T-helper 2 cell treated with Interferon-gamma antibody and Interleukin-4, amounts not matched to agents 5 μg/mL and 100 μg/mL, for 36 hours (primary cell): ENCODE measurements around the gene CHD9NB.
"Not testable (repeated sequence)": the region's sequence is repeated elsewhere in the genome, so short reads cannot be mapped to it uniquely, and the experiment has no call there.

Experiments used
- DNase-seq: peaks from one replicate; pipeline ENCODE4 v3.0.0; 2021; ENCODE audit warnings: low spot score
- H3K27ac Mint-ChIP-seq: one replicate; pipeline ENCODE4 v1.8.0; 2021; ENCODE audit warnings: mild to moderate bottlenecking, mixed read lengths
- H3K27me3 Mint-ChIP-seq: one replicate; pipeline ENCODE4 v1.8.0; 2021; ENCODE audit warnings: low read depth, mixed read lengths
- H3K36me3 Mint-ChIP-seq: one replicate; pipeline ENCODE4 v1.8.0; 2021; ENCODE audit warnings: low read depth, mixed read lengths
- H3K4me1 Mint-ChIP-seq: one replicate; pipeline ENCODE4 v1.8.0; 2021; ENCODE audit warnings: low read depth, mixed read lengths
- H3K4me3 Mint-ChIP-seq: one replicate; pipeline ENCODE4 v1.8.0; 2022; ENCODE audit warnings: mild to moderate bottlenecking, moderate library complexity, mixed read lengths
- H3K9me3 Mint-ChIP-seq: one replicate; pipeline ENCODE4 v1.8.0; 2021; ENCODE audit warnings: mixed read lengths

The CHD9NB gene

GRCh38 chr16:53057658-53058057 lies 5.0 kb upstream of the CHD9NB start:
- Mint-ChIP-seq H3K27me3 (no peaks in the 10 kb centered on the region), H3K4me1 (peaks cover 42% of the 10 kb centered on the region), H3K27ac (no peak overlapping the region)

GRCh38 chr16:53056392-53056881 lies 3.7 kb upstream of the CHD9NB start:
- Mint-ChIP-seq H3K27ac (no peak overlapping the region), H3K9me3 (no peaks in the 10 kb centered on the region), H3K4me1 (peaks cover 36% of the 10 kb centered on the region), H3K36me3 (no peaks in the 10 kb centered on the region), H3K27me3 (no peaks in the 10 kb centered on the region), H3K4me3 (peak overlapping the region; percentile 45)
- no peak for DNase-seq

More at GRCh38 chr16:53057658-53058057, 5.0 kb upstream of the CHD9NB start:
- no peak for DNase-seq
- Mint-ChIP-seq H3K4me3 (no peak overlapping the region), H3K9me3 (no peaks in the 10 kb centered on the region), H3K36me3 (no peaks in the 10 kb centered on the region)

GRCh38 chr16:53055541-53056391 lies 3.1 kb upstream of the CHD9NB start:
- peaks cover 33% of the 10 kb centered on the region for H3K4me1 Mint-ChIP-seq
- no peaks in the 10 kb centered on the region for H3K9me3 Mint-ChIP-seq

GRCh38 chr16:53054670-53055485 lies 2.2 kb upstream of the CHD9NB start, which contains the start of gene CHD9:
CHD9 (plus strand) TSS chr16:53054991; CDS start chr16:53156090, 101,099 bp downstream.
- H3K4me1 Mint-ChIP-seq: peaks cover 33% of the 10 kb centered on the region
- peak within 1 kb of the TSS; percentile 88 for H3K27ac Mint-ChIP-seq

More at GRCh38 chr16:53055541-53056391, 3.1 kb upstream of the CHD9NB start:
- no peaks in the 10 kb centered on the region for H3K36me3 Mint-ChIP-seq
- DNase-seq: no peak
- H3K27ac Mint-ChIP-seq: peak overlapping the region; percentile 88
- no peaks in the 10 kb centered on the region for H3K27me3 Mint-ChIP-seq
- H3K4me3 Mint-ChIP-seq: peak overlapping the region; percentile 92

GRCh38 chr16:53053967-53054669 lies 1.4 kb upstream of the CHD9NB start:
- no peak for DNase-seq
- Mint-ChIP-seq H3K9me3 (no peaks in the 10 kb centered on the region), H3K27ac (peak overlapping the region; percentile 64), H3K4me3 (peak overlapping the region; percentile 92), H3K4me1 (peaks cover 33% of the 10 kb centered on the region), H3K36me3 (no peaks in the 10 kb centered on the region), H3K27me3 (no peaks in the 10 kb centered on the region)

More at GRCh38 chr16:53054670-53055485, 2.2 kb upstream of the CHD9NB start, which contains the start of gene CHD9:
- peak within 1 kb of the TSS; percentile 92 for H3K4me3 Mint-ChIP-seq
- no peaks in the 10 kb centered on the region for H3K27me3 Mint-ChIP-seq
- H3K36me3 Mint-ChIP-seq: no peaks in the 10 kb centered on the region
- H3K9me3 Mint-ChIP-seq: no peaks in the 10 kb centered on the region
- DNase-seq: peak; percentile 80

- H3K9me3 Mint-ChIP-seq, H3K36me3 Mint-ChIP-seq, H3K27ac Mint-ChIP-seq, H3K27me3 Mint-ChIP-seq, H3K4me3 Mint-ChIP-seq, DNase-seq: not testable (repeated sequence)
- H3K4me1 Mint-ChIP-seq: peaks cover 17% of the 10 kb centered on the region
Measured at GRCh38 chr16:53051255-53051654, 1.4 kb downstream of the CHD9NB start.

- DNase-seq: no peak
- Mint-ChIP-seq H3K9me3 (no peaks in the 10 kb centered on the region), H3K27me3 (no peaks in the 10 kb centered on the region), H3K36me3 (no peaks in the 10 kb centered on the region), H3K4me1 (peaks cover 6% of the 10 kb centered on the region), H3K4me3 (no peak overlapping the region), H3K27ac (no peak overlapping the region)
Measured at GRCh38 chr16:53048139-53048915, 4.4 kb downstream of the CHD9NB start.

- not testable (repeated sequence) for H3K27me3 Mint-ChIP-seq, H3K27ac Mint-ChIP-seq, H3K4me1 Mint-ChIP-seq, H3K9me3 Mint-ChIP-seq, H3K36me3 Mint-ChIP-seq, DNase-seq, H3K4me3 Mint-ChIP-seq
Measured at GRCh38 chr16:53047515-53047914, 5.2 kb downstream of the CHD9NB start.

GRCh38 chr16:53045341-53046220 lies 7.1 kb downstream of the CHD9NB start:
- no peaks in the 10 kb centered on the region for H3K4me1 Mint-ChIP-seq
- no peak overlapping the region for H3K27ac Mint-ChIP-seq
- no peaks in the 10 kb centered on the region for H3K36me3 Mint-ChIP-seq
- peaks cover 7% of the 10 kb centered on the region for H3K27me3 Mint-ChIP-seq
- no peaks in the 10 kb centered on the region for H3K9me3 Mint-ChIP-seq
- no peak for DNase-seq
- no peak overlapping the region for H3K4me3 Mint-ChIP-seq

- Mint-ChIP-seq H3K4me3 (no peak overlapping the region), H3K9me3 (no peaks in the 10 kb centered on the region), H3K4me1 (no peaks in the 10 kb centered on the region), H3K27me3 (peaks cover 7% of the 10 kb centered on the region), H3K36me3 (no peaks in the 10 kb centered on the region), H3K27ac (no peak overlapping the region)
- no peak for DNase-seq
Measured at GRCh38 chr16:53043986-53044601, 8.6 kb downstream of the CHD9NB start.

GRCh38 chr16:53043428-53043831 lies 9.3 kb downstream of the CHD9NB start:
- no peaks in the 10 kb centered on the region for H3K9me3 Mint-ChIP-seq
- H3K4me3 Mint-ChIP-seq: no peak overlapping the region
- no peaks in the 10 kb centered on the region for H3K36me3 Mint-ChIP-seq
- no peaks in the 10 kb centered on the region for H3K4me1 Mint-ChIP-seq
- H3K27me3 Mint-ChIP-seq: peaks cover 7% of the 10 kb centered on the region
- no peak for DNase-seq
- no peak overlapping the region for H3K27ac Mint-ChIP-seq

- no peak for DNase-seq
- Mint-ChIP-seq H3K27me3 (peaks cover 7% of the 10 kb centered on the region), H3K4me3 (no peak overlapping the region), H3K9me3 (no peaks in the 10 kb centered on the region), H3K36me3 (no peaks in the 10 kb centered on the region), H3K27ac (no peak overlapping the region), H3K4me1 (no peaks in the 10 kb centered on the region)
Measured at GRCh38 chr16:53042235-53042701, 10.4 kb downstream of the CHD9NB start.
